HepG2 (cell line): Measurements from ENCODE around the gene FBLN7. TPM values are rescaled to one million over a fixed set of nuclear protein-coding genes. Genes with fewer than 3 reads are reported as not detected.
A peak's percentile ranks its signal among the peaks of the same experiment; 100 is the strongest.

Source experiments
- ATAC-seq: fragments of 200-7000 bp; cut with Tn5 transposase; 3 replicates; pipeline ENCODE4 v1.9.1; 2020; ENCODE audit warnings: mild to moderate bottlenecking, moderate library complexity
- BruUV-seq: library from RNA; stranded (reverse); fragments of 400-500 nt; replicated peaks from 2 replicates; lab custom pipeline; 2021; lab: Mats Ljungman, UMichigan
- CTCF ChIA-PET: fragments of 300-600 bp; formaldehyde crosslinking; extraction: SDS; loops from one replicate; lab custom pipeline; 2021; ENCODE audit warnings: low total read pairs, inconsistent platforms, low intra/inter-chr PET ratio; lab: Yijun Ruan, JAX
- POLR2A ChIA-PET: fragments of 350-600 bp; sonication (Branson Sonifier 250); formaldehyde crosslinking; loops from one replicate; lab custom pipeline; 2020; ENCODE audit warnings: antibody characterized with exemption, inconsistent platforms; lab: Yijun Ruan, JAX
- DNase-seq: peaks from one replicate; pipeline ENCODE4 v3.0.0-alpha.2; 2015; ENCODE audit warnings: low spot score
- FAIRE-seq: peaks from 3 replicates; lab custom pipeline; 2011; peaks lifted over from hg19 to GRCh38; lab: Jason Lieb, UNC
- H2AFZ ChIP-seq: one replicate; pipeline ENCODE4 v1.6.1; 2011; ENCODE audit warnings: low read length, inconsistent platforms
- H3K27ac ChIP-seq: fragments of 300-600 bp; 3 replicates; pipeline ENCODE4 v1.8.0; 2011; ENCODE audit warnings: mixed run types, mild to moderate bottlenecking, mixed read lengths, low read length, inconsistent platforms; ENCODE audit not compliant: insufficient read depth; ENCODE audit errors: extremely low read length
- H3K27me3 ChIP-seq, 2 experiments: fragments of 200-600 bp in 1 of 2; 2 replicates in 1 of 2; 3 replicates in 1 of 2; pipeline versions ENCODE4 v1.6.0 to v1.8.0; 2011; ENCODE audit warnings: low read length in 2 of 2, mild to moderate bottlenecking in 2 of 2, moderate library complexity in 2 of 2, inconsistent platforms in 1 of 2; ENCODE audit not compliant: insufficient read depth in 2 of 2, control insufficient read depth in 1 of 2
- H3K36me3 ChIP-seq, 2 experiments: fragments of 200-600 bp in 1 of 2; replicated peaks in 1 of 2; 2 replicates in 1 of 2; 3 replicates in 1 of 2; pipeline versions ENCODE4 v1.5.1 to v1.8.0; 2011; ENCODE audit warnings: low read length in 2 of 2, inconsistent platforms in 1 of 2; ENCODE audit not compliant: insufficient read depth in 2 of 2, control insufficient read depth in 1 of 2
- H3K4me1 ChIP-seq: 2 replicates; pipeline ENCODE4 v1.5.1; 2012; ENCODE audit warnings: low read length, inconsistent platforms; ENCODE audit not compliant: insufficient read depth
- H3K4me2 ChIP-seq: 2 replicates; pipeline ENCODE4 v1.6.0; 2011; ENCODE audit warnings: low read depth, low read length, inconsistent platforms
- H3K4me3 ChIP-seq, 3 experiments: fragments of 200-600 bp in 1 of 3; sonication (generic), shearing (Covaris generic) in 1 of 3; replicated peaks in 1 of 3; 2 replicates each; pipeline ENCODE4 v1.5.1; 2011 to 2016; ENCODE audit warnings: low read length in 3 of 3, inconsistent platforms in 2 of 3, low read depth in 2 of 3, mild to moderate bottlenecking in 2 of 3, control low read depth in 1 of 3, mixed read lengths in 1 of 3; ENCODE audit not compliant: insufficient read depth in 1 of 3
- H3K79me2 ChIP-seq: one replicate; pipeline ENCODE4 v1.6.1; 2011; ENCODE audit warnings: low read length, inconsistent platforms; ENCODE audit not compliant: insufficient read depth
- H3K9ac ChIP-seq: 2 replicates; pipeline ENCODE4 v1.6.0; 2011; ENCODE audit warnings: mild to moderate bottlenecking, low read depth, low read length, inconsistent platforms; ENCODE audit not compliant: insufficient read depth
- H3K9me3 ChIP-seq: 2 replicates; pipeline ENCODE4 v1.5.1; 2012; ENCODE audit warnings: mild to moderate bottlenecking, low read length
- H4K20me1 ChIP-seq: 2 replicates; pipeline ENCODE4 v1.6.0; 2011; ENCODE audit warnings: inconsistent platforms, mild to moderate bottlenecking, low read length, moderate library complexity; ENCODE audit not compliant: insufficient read depth
- DBP ChIP-seq: sonication (generic); formaldehyde crosslinking; IDR thresholded peaks from 2 replicates; pipeline ENCODE4 v1.4.0; 2020; ENCODE audit warnings: missing genetic modification reagents; ENCODE audit errors: not compliant biosample characterization
- MAFF ChIP-seq: IDR thresholded peaks from 2 replicates; pipeline ENCODE4 v1.6.1; 2011; ENCODE audit warnings: low read depth, low read length, improper control_type of control experiment
- MAFK ChIP-seq, 2 experiments: IDR thresholded peaks in 1 of 2; conservative IDR thresholded peaks in 1 of 2; 2 replicates each; pipeline ENCODE4 v1.6.1; 2011; ENCODE audit warnings: improper control_type of control experiment in 2 of 2, low read length in 2 of 2
- ZFP82 ChIP-seq: sonication (generic); formaldehyde crosslinking; IDR thresholded peaks from 2 replicates; pipeline ENCODE4 v1.5.1; 2020; ENCODE audit warnings: mild to moderate bottlenecking, missing genetic modification reagents, borderline replicate concordance
- WGBS: methylation state at CpG from one replicate; pipeline ENCODE4 v1.1.6; 2017; ENCODE audit warnings: low lambda C conversion rate; 5-methylcytosine and 5-hydroxymethylcytosine counted together
- in situ Hi-C: cut with HindIII; loops from 2 replicates; pipeline ENCODE4 v1.10.0; 2017; ENCODE audit warnings: low pct_unique_long_range_greater_than_20kb; ENCODE audit not compliant: extremely low pct_ligation_motif_present
- intact Hi-C: fragments of 100-400 bp; cut with micrococcal nuclease; formaldehyde crosslinking; loops from one replicate; pipeline ENCODE4 v1.10.0; 2022; ENCODE audit not compliant: unreplicated experiment
- polyA plus RNA-seq, 8 experiments: library from polyadenylated mRNA; depleted of rRNA in 3 of 8; stranded (reverse) in 7 of 8; unstranded in 1 of 8; fragments of >200 nt; fragmentation: Illumina TruSeq in 4 of 8; extraction: Trizol in 4 of 8; gene quantifications; 2 replicates each; pipeline versions ENCODE4 v1.2.1 to v1.2.3, GENCODE V29; 2011 to 2016; ENCODE audit warnings: low read depth in 4 of 8, missing spikeins in 1 of 8, mixed read lengths in 1 of 8; ENCODE audit not compliant: insufficient read depth in 1 of 8
- total RNA-seq, 5 experiments: library from RNA; depleted of rRNA; stranded (reverse); fragments of >200 nt; fragmentation: Illumina TruSeq; extraction: Trizol; gene quantifications; 2 replicates each; pipeline ENCODE4 v1.2.3, GENCODE V29; 2016; ENCODE audit warnings: low read depth in 1 of 5

The FBLN7 gene
- total and polyA plus RNA-seq, 2 of the 13 experiments (the other 11 are each of a cell fraction or from before 2014, with no cell fraction given) = 1.4 to 2.3 TPM

- Histone ChIP-seq H3K27me3 (no peaks in the 10 kb centered on the region), H3K4me2 (no peak overlapping the region), H3K9me3 (no peaks in the 10 kb centered on the region), H3K36me3 (peaks cover 3 to 13% of the 10 kb centered on the region in 2 experiments; a peak in 3 of 5 replicates)
- WGBS = 96% methylated on average over 3 of the region's 3 CpGs
- CTCF ChIA-PET = no interaction called here
- no peak for TF ChIP-seq ZFP82 (CRISPR knock-in tag)
- peak; percentile 92 to 96 for TF ChIP-seq MAFK (conservative IDR thresholded peaks at IDR 0.05 in 1 of 2, IDR thresholded peaks at IDR 0.05 in 1 of 2; ENCODE audit: low read length in 2 of 2)
- peak; percentile 95 for TF ChIP-seq MAFF
- no peak for TF ChIP-seq DBP
- TF ChIP-seq, all 625 proteins: peak for 2
- Histone ChIP-seq H3K4me3 (no peak overlapping the region), H3K9ac (no peak overlapping the region), H3K4me1 (no peaks in the 10 kb centered on the region), H2AFZ (no peak overlapping the region), H4K20me1 (no peaks in the 10 kb centered on the region), H3K79me2 (no peaks in the 10 kb centered on the region), H3K27ac (no peak overlapping the region)
- DNase-seq = no peak
- in situ Hi-C loops (no loop called here), intact Hi-C loops (no loop called here)
- FAIRE-seq = no peak
- POLR2A ChIA-PET = no interaction called here
- BruUV-seq = no TSS peak
- ATAC-seq = no peak
Observed at GRCh38 chr2:112230371-112230770, 92.2 kb downstream of the FBLN7 start.

Other genes starting within 250 kb of the FBLN7 start
- 22.5 and 37.3 TPM in 2 replicates for gene MERTK, start 239.8 kb upstream of the FBLN7 start, total RNA-seq (2016; rRNA removed; fragmentation: Illumina TruSeq; extraction: Trizol)
- 44.7 and 45.5 TPM in 2 replicates for gene MERTK, start 239.8 kb upstream of the FBLN7 start, polyA plus RNA-seq (2011; rRNA removed)
- gene TMEM87B, start 83.1 kb upstream of the FBLN7 start, total RNA-seq (2016; rRNA removed; fragmentation: Illumina TruSeq; extraction: Trizol) = 9.9 and 15.1 TPM in 2 replicates
- gene TMEM87B, start 83.1 kb upstream of the FBLN7 start, polyA plus RNA-seq (2011; rRNA removed) = 13.0 and 16.2 TPM in 2 replicates
- gene ZC3H8, start 116.7 kb downstream of the FBLN7 start, total RNA-seq (2016; rRNA removed; fragmentation: Illumina TruSeq; extraction: Trizol) = 15.4 and 17.0 TPM in 2 replicates
- gene ZC3H8, start 116.7 kb downstream of the FBLN7 start, polyA plus RNA-seq (2011; rRNA removed) = 4.2 and 4.5 TPM in 2 replicates
- gene ZC3H6, start 137.2 kb downstream of the FBLN7 start, total RNA-seq (2016; rRNA removed; fragmentation: Illumina TruSeq; extraction: Trizol) = 0.88 and 0.93 TPM in 2 replicates
- 0.71 TPM in 2 replicates for gene ZC3H6, start 137.2 kb downstream of the FBLN7 start, polyA plus RNA-seq (2011; rRNA removed)